ENCODE data around the gene IKZF2. TPM values are rescaled to one million over a fixed set of nuclear protein-coding genes. Genes with fewer than 3 reads are reported as not detected.

The IKZF2 gene
- total RNA-seq, 1 experiment from 2014 or later: 1.6 TPM

GRCh38 chr2:213187833-213188532, 36.6 kb upstream of the IKZF2 start:
- no peak overlapping the region for H3K4me3 ChIP-seq (replicated peaks in 1 of 2; ENCODE audit: low read depth in 1 of 2, low read length in 2 of 2)
- no peaks in the 10 kb centered on the region for H3K27me3 ChIP-seq (ENCODE audit: insufficient read depth, low read length)
- no peak overlapping the region for H3K9ac ChIP-seq (ENCODE audit: low read length)
- H3K36me3 ChIP-seq (ENCODE audit: control insufficient read depth in 1 of 2, insufficient read depth in 2 of 2, low read length in 2 of 2): no peaks in the 10 kb centered on the region
- RAD21 ChIA-PET (ENCODE audit: low non-redundant PET in 1 of 2, low total read pairs in 2 of 2, uncharacterized antibody in 2 of 2, unreplicated experiment in 2 of 2): no interaction called here
- peak; percentile 76 for ATAC-seq
- peak overlapping the region; percentile 95 for H2AFZ ChIP-seq (ENCODE audit: low read depth, low read length, poor library complexity, severe bottlenecking)
- TF ChIP-seq TCF7L2 (IDR thresholded peaks at IDR 0.05; ENCODE audit: borderline replicate concordance, extremely low read depth, insufficient read depth, insufficient read length): no peak
- TF ChIP-seq EGR1 (IDR thresholded peaks at IDR 0.05; ENCODE audit: low read depth): no peak
- TF ChIP-seq ZBTB33 (IDR thresholded peaks at IDR 0.05; ENCODE audit: extremely low read depth, insufficient replicate concordance, low read length): no peak
- TF ChIP-seq RAD21 (IDR thresholded peaks at IDR 0.05; ENCODE audit: low read depth): no peak
- BruUV-seq (replicated peaks): no TSS peak
- H3K27ac ChIP-seq (ENCODE audit: low read depth, low read length): no peak overlapping the region
- H3K4me1 ChIP-seq (ENCODE audit: control insufficient read depth in 1 of 2, insufficient read depth in 2 of 2, low read length in 2 of 2): peaks cover 7 to 9% of the 10 kb centered on the region in 2 experiments; a peak in 3 of 4 replicates
- no peaks in the 10 kb centered on the region for H4K20me1 ChIP-seq (ENCODE audit: insufficient read depth)
- no peaks in the 10 kb centered on the region for H3K9me3 ChIP-seq (ENCODE audit: control insufficient read depth in 1 of 2, insufficient read depth in 1 of 2, low read depth in 1 of 2, low read length in 2 of 2)
- POLR2A ChIA-PET: no interaction called here
- no peaks in the 10 kb centered on the region for H3K79me2 ChIP-seq (ENCODE audit: insufficient read depth, low read length)
- DNase-seq (ENCODE audit: low read depth, low spot score): no peak
- intact Hi-C loops (cut with micrococcal nuclease): no loop called here
- no peaks in the 10 kb centered on the region for H3K9me2 ChIP-seq (ENCODE audit: insufficient read depth)
- peak overlapping the region; percentile 55 for H3K4me2 ChIP-seq (ENCODE audit: low read length)
- CTCF ChIA-PET: no interaction called here

- H3K4me2 ChIP-seq (ENCODE audit: low read length): no peak overlapping the region
- H3K9me3 ChIP-seq (ENCODE audit: control insufficient read depth in 1 of 2, insufficient read depth in 1 of 2, low read depth in 1 of 2, low read length in 2 of 2): no peaks in the 10 kb centered on the region
- DNase-seq (ENCODE audit: low read depth, low spot score) (no peak), ATAC-seq (no peak)
- no peak overlapping the region for H2AFZ ChIP-seq (ENCODE audit: low read depth, low read length, poor library complexity, severe bottlenecking)
- ChIA-PET RAD21 (ENCODE audit: low non-redundant PET in 1 of 2, low total read pairs in 2 of 2, uncharacterized antibody in 2 of 2, unreplicated experiment in 2 of 2) (no interaction called here), POLR2A (no interaction called here), CTCF (no interaction called here)
- peaks cover 7 to 9% of the 10 kb centered on the region in 2 experiments; a peak in 3 of 4 replicates for H3K4me1 ChIP-seq (ENCODE audit: control insufficient read depth in 1 of 2, insufficient read depth in 2 of 2, low read length in 2 of 2)
- H3K9me2 ChIP-seq (ENCODE audit: insufficient read depth): no peaks in the 10 kb centered on the region
- H3K9ac ChIP-seq (ENCODE audit: low read length): no peak overlapping the region
- intact Hi-C loops (cut with micrococcal nuclease): no loop called here
- H3K27ac ChIP-seq (ENCODE audit: low read depth, low read length): no peak overlapping the region
- H3K36me3 ChIP-seq (ENCODE audit: control insufficient read depth in 1 of 2, insufficient read depth in 2 of 2, low read length in 2 of 2): no peaks in the 10 kb centered on the region
- H3K4me3 ChIP-seq (replicated peaks in 1 of 2; ENCODE audit: low read depth in 1 of 2, low read length in 2 of 2): no peak overlapping the region
- no TSS peak for BruUV-seq (replicated peaks)
- H4K20me1 ChIP-seq (ENCODE audit: insufficient read depth): no peaks in the 10 kb centered on the region
- no peaks in the 10 kb centered on the region for H3K79me2 ChIP-seq (ENCODE audit: insufficient read depth, low read length)
- no peaks in the 10 kb centered on the region for H3K27me3 ChIP-seq (ENCODE audit: insufficient read depth, low read length)
- TF ChIP-seq, protein P1, sequence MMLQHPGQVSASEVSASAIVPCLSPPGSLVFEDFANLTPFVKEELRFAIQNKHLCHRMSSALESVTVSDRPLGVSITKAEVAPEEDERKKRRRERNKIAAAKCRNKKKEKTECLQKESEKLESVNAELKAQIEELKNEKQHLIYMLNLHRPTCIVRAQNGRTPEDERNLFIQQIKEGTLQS (IDR thresholded peaks at IDR 0.05): no peak
- TF ChIP-seq ELF1 (IDR thresholded peaks at IDR 0.05; ENCODE audit: borderline replicate concordance, low read depth) (no peak), CBX3 (IDR thresholded peaks at IDR 0.05; ENCODE audit: low read depth) (no peak), ZBTB33 (IDR thresholded peaks at IDR 0.05; ENCODE audit: extremely low read depth, insufficient replicate concordance, low read length) (no peak), SIN3A (IDR thresholded peaks at IDR 0.05; ENCODE audit: low read depth) (no peak), YY1 (IDR thresholded peaks at IDR 0.05; ENCODE audit: extremely low read depth, insufficient replicate concordance, low read depth, low read length) (no peak), POLR2A (IDR thresholded peaks at IDR 0.05; ENCODE audit: borderline replicate concordance, extremely low read depth, insufficient read depth, insufficient read length) (no peak), EZH2 (IDR thresholded peaks at IDR 0.05) (no peak), ZNF274 (IDR thresholded peaks at IDR 0.05; ENCODE audit: low read depth, low read length) (no peak), EZH2phosphoT487 (IDR thresholded peaks at IDR 0.05; ENCODE audit: borderline replicate concordance) (no peak), JUND (IDR thresholded peaks at IDR 0.05) (no peak), SRF (IDR thresholded peaks at IDR 0.05; ENCODE audit: low read depth) (no peak)
Measured at GRCh38 chr2:213187386-213187785, 36.0 kb upstream of the IKZF2 start.
